ENCODE measurements around the gene LRRC4C. TPM values are rescaled to one million over a fixed set of nuclear protein-coding genes. Genes with fewer than 3 reads are reported as not detected.

The LRRC4C gene
- total RNA-seq, 1 experiment from 2014 or later: not detected

- no peak overlapping the region for H3K4me3 Mint-ChIP-seq (ENCODE audit: unreplicated experiment)
- POLR2A ChIA-PET: no interaction called here
- intact Hi-C loops (cut with micrococcal nuclease): no loop called here
- TF ChIP-seq CTCF (IDR thresholded peaks at IDR 0.05; ENCODE audit: unreplicated experiment): no peak
- no peaks in the 10 kb centered on the region for H3K4me1 Mint-ChIP-seq (ENCODE audit: insufficient read depth, unreplicated experiment)
- DNase-seq (ENCODE audit: unreplicated experiment): no peak
- no TSS peak for BruUV-seq (replicated peaks)
- H3K27me3 Mint-ChIP-seq (ENCODE audit: insufficient read depth, unreplicated experiment): no peaks in the 10 kb centered on the region
- H3K36me3 Mint-ChIP-seq (ENCODE audit: insufficient read depth, unreplicated experiment): no peaks in the 10 kb centered on the region
- H3K9me3 Mint-ChIP-seq (ENCODE audit: unreplicated experiment): no peaks in the 10 kb centered on the region
- CTCF ChIA-PET: no interaction called here
- no peak overlapping the region for H3K27ac Mint-ChIP-seq (ENCODE audit: low read depth, unreplicated experiment)
These were observed 314.0 kb downstream of the LRRC4C start for GRCh38 chr11:41145420-41145819.

- BruUV-seq (replicated peaks): no TSS peak
- intact Hi-C loops (cut with micrococcal nuclease): no loop called here
- ChIA-PET POLR2A (no interaction called here), CTCF (interaction anchor here (0.6 kb wide), 1 partner anchor 175 kb away, joined by 4 read pairs; no protein-coding TSS in a partner anchor)
- Mint-ChIP-seq H3K4me3 (ENCODE audit: unreplicated experiment) (no peak overlapping the region), H3K4me1 (ENCODE audit: insufficient read depth, unreplicated experiment) (peaks cover 6% of the 10 kb centered on the region), H3K27ac (ENCODE audit: low read depth, unreplicated experiment) (no peak overlapping the region), H3K27me3 (ENCODE audit: insufficient read depth, unreplicated experiment) (no peaks in the 10 kb centered on the region), H3K9me3 (ENCODE audit: unreplicated experiment) (no peaks in the 10 kb centered on the region), H3K36me3 (ENCODE audit: insufficient read depth, unreplicated experiment) (no peaks in the 10 kb centered on the region)
- no peak for DNase-seq (ENCODE audit: unreplicated experiment)
- TF ChIP-seq CTCF (IDR thresholded peaks at IDR 0.05; ENCODE audit: unreplicated experiment): no peak
These were observed 324.5 kb downstream of the LRRC4C start for GRCh38 chr11:41134971-41135370.

GRCh38 chr11:41133023-41133422 is 326.4 kb downstream of the LRRC4C start:
- TF ChIP-seq CTCF (IDR thresholded peaks at IDR 0.05; ENCODE audit: unreplicated experiment): no peak
- POLR2A ChIA-PET: no interaction called here
- no peak overlapping the region for H3K27ac Mint-ChIP-seq (ENCODE audit: low read depth, unreplicated experiment)
- intact Hi-C loops (cut with micrococcal nuclease): no loop called here
- CTCF ChIA-PET: no interaction called here
- DNase-seq (ENCODE audit: unreplicated experiment): no peak
- H3K4me1 Mint-ChIP-seq (ENCODE audit: insufficient read depth, unreplicated experiment): peaks cover 6% of the 10 kb centered on the region
- H3K27me3 Mint-ChIP-seq (ENCODE audit: insufficient read depth, unreplicated experiment): no peaks in the 10 kb centered on the region
- H3K9me3 Mint-ChIP-seq (ENCODE audit: unreplicated experiment): no peaks in the 10 kb centered on the region
- no TSS peak for BruUV-seq (replicated peaks)
- no peaks in the 10 kb centered on the region for H3K36me3 Mint-ChIP-seq (ENCODE audit: insufficient read depth, unreplicated experiment)
- no peak overlapping the region for H3K4me3 Mint-ChIP-seq (ENCODE audit: unreplicated experiment)

- no peak for DNase-seq (ENCODE audit: unreplicated experiment)
- Mint-ChIP-seq H3K27me3 (ENCODE audit: insufficient read depth, unreplicated experiment) (no peaks in the 10 kb centered on the region), H3K36me3 (ENCODE audit: insufficient read depth, unreplicated experiment) (no peaks in the 10 kb centered on the region), H3K9me3 (ENCODE audit: unreplicated experiment) (no peaks in the 10 kb centered on the region), H3K4me1 (ENCODE audit: insufficient read depth, unreplicated experiment) (no peaks in the 10 kb centered on the region), H3K4me3 (ENCODE audit: unreplicated experiment) (no peak overlapping the region), H3K27ac (ENCODE audit: low read depth, unreplicated experiment) (no peak overlapping the region)
- BruUV-seq (replicated peaks): no TSS peak
- TF ChIP-seq CTCF (IDR thresholded peaks at IDR 0.05; ENCODE audit: unreplicated experiment): no peak
- POLR2A ChIA-PET: no interaction called here
- intact Hi-C loops (cut with micrococcal nuclease): no loop called here
- CTCF ChIA-PET: interaction anchor here (0.7 kb wide), 1 partner anchor 34 kb away, joined by 3 read pairs; no protein-coding TSS in a partner anchor
These were observed 337.9 kb downstream of the LRRC4C start for GRCh38 chr11:41121600-41121999.

Measured in MCF 10A (cell line).